Measurements from ENCODE around the gene LIN28A.

Gene LIN28A

GRCh38 chr1:26388791-26389445 lies 21.7 kb upstream of the LIN28A start:
- no peak for DNase-seq

GRCh38 chr1:26389604-26390247 lies 20.9 kb upstream of the LIN28A start:
- no peak for DNase-seq

- DNase-seq: no peak
These were observed 19.2 kb upstream of the LIN28A start for GRCh38 chr1:26391450-26391849.

DNA sequence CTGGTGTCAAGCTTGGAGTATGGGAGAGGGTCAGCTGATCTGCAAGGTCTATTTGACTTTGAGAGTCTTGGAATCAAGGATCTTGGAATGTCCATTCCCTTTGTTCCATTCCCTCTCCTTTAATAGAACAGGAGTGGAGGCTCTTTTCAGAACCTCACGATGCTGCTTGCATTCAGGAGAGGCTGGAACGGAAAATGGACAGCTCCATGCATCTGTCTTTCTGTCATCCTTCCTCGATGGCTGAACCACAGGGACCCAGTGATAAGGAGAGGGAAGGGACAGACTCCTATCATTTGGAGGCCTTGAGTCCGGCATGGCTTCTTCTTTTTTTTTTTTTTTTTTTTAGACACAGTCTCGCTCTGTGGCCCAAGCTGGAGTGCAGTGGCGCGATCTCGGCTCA lies 14.9 kb upstream of the LIN28A start:
- no peak for DNase-seq

- DNase-seq: no peak
These were observed 11.6 kb upstream of the LIN28A start for GRCh38 chr1:26399034-26399433.

- no peak for DNase-seq
These were observed 8.7 kb upstream of the LIN28A start for GRCh38 chr1:26401891-26402290.

DNA sequence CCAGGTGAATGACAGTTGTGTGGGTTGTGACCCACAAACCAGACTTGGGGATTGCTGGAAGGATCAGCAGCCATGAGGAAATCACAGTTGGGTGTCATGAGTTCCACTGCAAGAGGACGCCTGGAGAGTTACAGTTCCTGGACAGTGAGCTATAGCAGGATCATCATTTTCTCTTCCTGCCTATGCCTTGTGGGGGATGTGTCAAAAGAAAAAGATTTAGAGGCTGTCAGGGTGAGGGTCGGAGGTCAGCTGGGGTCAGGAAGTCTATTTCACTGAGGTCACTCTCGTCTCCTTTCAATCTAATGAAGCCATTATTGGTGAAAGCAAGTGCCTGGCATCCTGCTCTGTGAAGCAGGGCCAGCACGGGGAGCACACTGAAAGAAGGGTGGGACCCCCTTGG lies 7.0 kb upstream of the LIN28A start:
- DNase-seq: no peak

DNA sequence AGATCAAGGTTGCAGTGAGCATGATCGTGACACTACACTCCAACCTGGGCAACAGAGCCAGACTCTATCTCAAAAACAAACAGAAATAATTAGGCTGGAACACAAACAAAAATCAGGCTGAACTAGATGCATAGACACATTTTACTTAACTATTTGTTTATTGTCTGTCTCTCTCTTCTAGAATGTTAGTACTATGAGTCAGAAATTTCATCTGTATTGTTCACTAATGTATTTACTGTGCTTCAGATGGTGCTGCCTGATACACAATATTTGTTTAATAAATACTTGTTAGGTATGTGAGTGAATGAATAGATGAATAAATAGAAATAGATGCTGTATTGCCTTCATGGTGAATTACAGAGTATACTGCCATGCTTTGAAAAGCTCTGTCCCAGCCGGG lies 6.0 kb upstream of the LIN28A start:
- no peak for DNase-seq

DNA sequence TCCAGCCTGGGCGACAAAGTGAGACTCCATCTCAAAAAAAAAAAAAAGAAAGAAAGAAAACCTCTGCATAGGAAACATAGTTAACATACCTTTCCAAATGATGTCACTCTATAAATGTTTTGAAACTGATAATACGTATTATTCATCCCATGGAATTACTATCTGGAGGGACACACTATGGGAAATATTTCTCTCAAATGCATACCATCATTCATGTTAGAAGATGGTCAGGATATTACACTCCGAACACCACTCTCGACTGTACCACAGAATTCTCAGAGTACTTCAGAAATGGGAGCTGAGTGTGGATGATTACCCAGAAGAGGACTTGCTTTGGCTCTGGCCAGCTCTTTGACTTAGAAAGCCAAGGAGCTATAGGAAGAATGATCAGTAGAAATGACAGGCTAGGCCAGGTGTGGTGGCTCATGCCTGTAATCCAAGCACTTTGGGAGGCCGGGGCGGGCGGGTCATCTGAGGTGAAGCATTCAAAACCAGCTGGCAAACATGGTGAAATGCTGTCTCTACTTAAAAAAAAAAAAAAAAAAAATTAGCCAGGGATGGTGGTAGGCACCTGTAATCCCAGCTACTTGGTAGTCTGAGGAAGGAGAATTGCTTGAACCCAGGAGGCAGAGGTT lies 5.2 kb upstream of the LIN28A start:
- DNase-seq: no peak

DNA sequence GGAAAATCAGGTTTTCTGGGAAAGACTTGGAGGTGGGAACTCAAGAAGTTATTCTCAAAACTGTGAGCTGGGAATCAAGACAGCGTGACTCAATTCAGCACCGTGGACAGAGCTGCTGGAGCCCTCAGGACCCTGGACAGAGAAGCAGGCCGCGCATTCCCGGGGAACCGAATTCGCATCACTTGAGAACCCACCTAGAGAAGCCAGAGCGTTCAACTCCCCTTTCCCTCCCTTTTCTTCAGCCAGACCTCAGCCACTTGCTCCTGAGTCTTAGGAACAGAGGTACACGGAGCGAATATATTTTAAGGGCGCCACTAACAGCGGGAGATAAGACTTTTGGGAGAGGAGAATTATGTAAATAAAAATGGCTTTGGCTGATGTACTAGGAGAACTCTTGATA lies 2.0 kb upstream of the LIN28A start:
- DNase-seq: peak; percentile 89

DNA sequence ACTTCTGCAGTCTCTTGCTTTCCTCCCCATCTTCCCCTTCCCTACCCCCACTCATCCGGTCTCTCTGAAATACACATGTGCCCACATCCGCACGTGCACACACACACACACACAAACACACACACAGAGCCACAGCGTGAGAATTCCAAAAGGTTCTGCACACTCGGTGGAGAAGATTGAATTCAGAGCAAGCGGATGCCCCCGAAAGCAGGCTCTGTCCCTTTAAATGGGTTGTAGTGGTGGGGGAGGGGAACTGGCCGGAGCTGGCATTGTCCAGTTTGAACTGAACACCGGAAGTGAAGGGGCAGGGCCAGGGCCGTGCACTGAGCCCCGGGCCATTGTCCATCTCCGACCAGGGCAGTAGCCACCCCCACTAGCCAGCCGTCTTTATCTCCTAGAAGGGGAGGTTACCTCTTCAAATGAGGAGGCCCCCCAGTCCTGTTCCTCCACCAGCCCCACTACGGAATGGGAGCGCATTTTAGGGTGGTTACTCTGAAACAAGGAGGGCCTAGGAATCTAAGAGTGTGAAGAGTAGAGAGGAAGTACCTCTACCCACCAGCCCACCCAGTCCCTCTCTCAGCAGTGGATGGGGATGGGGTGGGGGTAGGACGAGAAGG lies 1.3 kb upstream of the LIN28A start:
- DNase-seq: no peak

DNA sequence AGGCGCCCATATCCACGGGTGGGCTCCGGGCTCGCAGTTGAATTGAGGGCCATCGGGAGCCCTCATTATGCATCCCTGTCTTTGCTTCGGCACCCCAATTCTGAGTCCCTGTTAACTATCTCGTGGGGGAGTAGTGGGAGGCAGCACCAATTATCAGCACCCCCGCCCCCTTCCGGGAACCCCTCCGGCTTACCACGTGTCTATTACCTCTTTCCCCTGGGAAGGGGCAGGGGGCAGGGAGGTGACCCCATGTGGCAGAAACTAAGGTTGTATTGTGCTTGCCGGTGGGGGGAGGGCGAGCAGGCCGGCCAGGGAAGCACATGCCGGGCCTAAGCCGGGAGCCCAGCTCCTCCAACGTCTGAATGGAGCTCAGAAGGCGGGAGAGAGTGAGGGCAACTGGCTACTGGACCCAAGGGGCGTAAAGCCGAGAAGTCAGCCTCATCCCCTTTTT lies 1.0 kb downstream of the LIN28A start:
- no peak for DNase-seq

GRCh38 chr1:26412180-26412840 lies 1.7 kb downstream of the LIN28A start:
- no peak for DNase-seq

GRCh38 chr1:26413031-26413430 lies 2.4 kb downstream of the LIN28A start:
- no peak for DNase-seq

- peak; percentile 74 for DNase-seq
These were observed 6.6 kb downstream of the LIN28A start for GRCh38 chr1:26417111-26417759.

GRCh38 chr1:26418865-26419349 lies 8.3 kb downstream of the LIN28A start:
- no peak for DNase-seq

DNA sequence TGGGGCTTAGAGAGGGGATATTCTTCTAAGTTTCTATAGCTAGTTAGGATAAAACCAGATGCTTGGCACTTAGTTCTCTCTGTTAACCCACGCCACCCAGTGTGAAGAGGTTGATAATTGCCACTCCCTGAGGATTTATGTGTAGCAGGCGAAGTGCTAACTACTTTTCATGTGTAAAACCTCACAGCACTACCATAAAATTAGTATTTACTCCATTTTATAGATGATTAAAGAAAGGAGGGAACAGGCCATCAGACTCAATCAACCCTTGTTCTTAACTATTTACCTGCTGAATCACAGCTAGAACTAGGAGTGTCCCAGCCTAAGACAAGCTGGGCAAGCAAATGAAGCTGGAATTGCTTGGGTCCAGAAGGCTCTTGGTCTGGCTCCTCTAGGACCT lies 8.9 kb downstream of the LIN28A start:
- no peak for DNase-seq

DNA sequence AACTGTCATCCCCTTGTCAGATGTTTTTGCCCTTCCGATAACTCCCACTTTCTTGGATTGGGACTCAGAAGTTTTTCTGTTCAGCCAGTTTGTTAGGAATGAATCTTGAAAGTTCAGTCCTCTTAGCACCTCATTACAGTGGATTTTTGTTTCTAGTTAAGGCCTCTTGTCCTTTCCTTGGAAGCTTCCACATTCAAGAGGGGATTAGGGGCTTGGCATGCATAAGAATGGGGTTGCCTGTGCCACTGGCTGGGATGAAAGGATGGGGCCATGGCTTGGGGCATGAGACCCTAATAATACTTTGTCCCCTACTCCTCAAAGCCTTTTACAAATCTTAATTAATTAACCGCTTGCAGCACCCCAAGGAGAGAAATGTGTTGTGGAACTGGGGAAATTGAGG lies 19.1 kb downstream of the LIN28A start:
- DNase-seq: no peak

DNA sequence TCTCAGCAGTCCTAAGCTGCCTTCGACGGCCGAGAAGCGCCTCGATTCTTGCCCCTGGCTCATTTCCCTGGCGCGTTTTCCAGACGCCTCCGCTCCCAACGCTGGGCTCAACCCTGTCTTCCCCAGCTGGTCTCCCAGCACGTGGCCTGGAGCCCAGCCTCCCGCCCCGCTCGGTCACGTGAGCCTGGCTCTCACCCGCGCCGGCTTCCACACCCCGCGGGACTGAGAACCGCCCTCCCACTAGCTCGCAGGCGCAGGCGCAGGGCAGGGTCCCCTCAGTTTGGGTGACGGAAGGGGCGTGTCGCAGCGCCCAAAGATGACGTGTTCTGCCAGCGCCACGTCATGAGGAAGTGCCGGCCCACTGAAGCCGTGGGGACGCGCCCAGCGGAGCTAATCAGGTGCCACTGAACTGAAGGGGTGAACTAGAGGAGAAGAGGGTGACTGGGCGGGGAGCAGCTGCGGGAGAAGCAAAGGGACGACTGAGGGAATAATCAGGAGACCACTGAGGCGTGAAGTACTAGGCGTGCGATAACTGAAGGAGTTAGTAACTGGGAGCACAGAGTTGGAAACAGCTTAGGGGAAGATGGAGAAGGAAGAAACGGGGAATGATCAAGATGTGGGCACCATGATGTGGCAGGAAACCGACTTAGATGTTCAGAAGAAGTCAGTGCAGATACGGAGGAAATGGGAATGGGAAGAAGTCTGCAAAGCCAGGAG lies 21.5 kb downstream of the LIN28A start, which contains the start of gene DHDDS:
Gene DHDDS, plus strand, starts transcription at position 343 of the 717 bp plus-strand sequence. CDS start 625 bp downstream, outside the sequence.
- peak; percentile 99 for DNase-seq

GRCh38 chr1:26432793-26433192 lies 22.2 kb downstream of the LIN28A start:
- no peak for DNase-seq

DNA sequence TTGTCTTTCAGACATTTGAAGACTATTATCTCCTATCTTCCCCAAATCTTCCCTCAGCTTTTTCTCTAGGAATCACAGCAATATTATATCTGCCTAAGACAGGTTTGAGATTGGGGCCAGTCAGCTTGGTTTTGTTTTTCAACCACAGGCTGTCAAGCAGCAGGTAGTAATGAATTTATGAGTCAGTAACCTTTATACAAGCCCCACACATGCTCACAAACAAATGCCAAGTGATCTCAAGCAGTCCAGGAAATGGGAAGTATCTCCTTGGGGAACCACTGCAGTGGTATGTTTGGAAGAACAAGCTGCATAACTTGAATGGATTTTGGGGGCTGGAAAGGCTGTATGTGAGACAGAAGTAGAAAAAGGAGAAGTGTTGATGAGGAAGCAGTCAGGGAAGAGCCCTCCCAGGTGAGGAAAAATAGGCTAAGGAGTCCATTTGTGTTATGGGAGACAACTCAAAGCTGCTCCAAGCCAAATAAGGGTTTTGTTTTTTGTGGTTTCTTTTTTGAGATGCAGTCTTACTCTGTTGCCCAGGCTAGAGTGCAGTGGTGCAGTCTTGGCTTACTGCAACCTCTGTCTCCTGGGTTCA lies 23.6 kb downstream of the LIN28A start:
- no peak for DNase-seq

Data from femur (tissue), 1 donor.